KMS-11 (cell line): Measurements from ENCODE around the gene DYRK1A.

Experiments
- H2AFZ ChIP-seq: fragments of 200-600 bp; sonication (generic); 2 replicates; pipeline ENCODE4 v1.6.1; 2016; ENCODE audit warnings: antibody characterized with exemption, mixed run types, low read depth
- H3K27ac ChIP-seq: fragments of 200-600 bp; sonication (generic); 2 replicates; pipeline ENCODE4 v1.6.1; 2016; ENCODE audit warnings: mild to moderate bottlenecking, mixed run types
- H3K27me3 ChIP-seq: fragments of 200-600 bp; sonication (generic); 2 replicates; pipeline ENCODE4 v1.6.1; 2017; ENCODE audit warnings: mild to moderate bottlenecking, low read depth, mixed run types, moderate library complexity; ENCODE audit not compliant: insufficient read depth
- H3K36me3 ChIP-seq: fragments of 200-600 bp; sonication (generic); 2 replicates; pipeline ENCODE4 v1.6.1; 2017; ENCODE audit warnings: mild to moderate bottlenecking, mixed run types; ENCODE audit not compliant: insufficient read depth
- H3K4me1 ChIP-seq: fragments of 200-600 bp; sonication (generic); 2 replicates; pipeline ENCODE4 v1.6.1; 2016; ENCODE audit warnings: mild to moderate bottlenecking, low read depth, mixed run types; ENCODE audit not compliant: poor library complexity, severe bottlenecking
- H3K4me2 ChIP-seq: fragments of 200-600 bp; sonication (generic); 2 replicates; pipeline ENCODE4 v1.7.0; 2016; ENCODE audit warnings: mild to moderate bottlenecking, mixed run types
- H3K4me3 ChIP-seq: fragments of 200-600 bp; sonication (generic); IDR thresholded peaks from 2 replicates; pipeline ENCODE4 v1.6.1; 2017; ENCODE audit warnings: low read depth, low read length, mixed read lengths; ENCODE audit not compliant: insufficient read depth
- H3K79me2 ChIP-seq: fragments of 200-600 bp; sonication (generic); 2 replicates; pipeline ENCODE4 v1.6.1; 2016; ENCODE audit warnings: low read depth, mixed run types; ENCODE audit not compliant: insufficient read depth
- H3K9ac ChIP-seq: fragments of 200-600 bp; sonication (generic); 2 replicates; pipeline ENCODE4 v1.6.1; 2016; ENCODE audit warnings: mild to moderate bottlenecking, mixed run types
- H4K20me1 ChIP-seq: fragments of 200-600 bp; sonication (generic); 2 replicates; pipeline ENCODE4 v1.6.1; 2016; ENCODE audit warnings: mild to moderate bottlenecking, mixed run types; ENCODE audit not compliant: insufficient read depth
- CTCF ChIP-seq: fragments of 200-600 bp; sonication (generic); conservative IDR thresholded peaks from 2 replicates; pipeline ENCODE4 v1.6.1; 2017; ENCODE audit warnings: low read depth, mild to moderate bottlenecking, antibody characterized with exemption, low read length, moderate library complexity, mixed read lengths

The DYRK1A gene

DNA sequence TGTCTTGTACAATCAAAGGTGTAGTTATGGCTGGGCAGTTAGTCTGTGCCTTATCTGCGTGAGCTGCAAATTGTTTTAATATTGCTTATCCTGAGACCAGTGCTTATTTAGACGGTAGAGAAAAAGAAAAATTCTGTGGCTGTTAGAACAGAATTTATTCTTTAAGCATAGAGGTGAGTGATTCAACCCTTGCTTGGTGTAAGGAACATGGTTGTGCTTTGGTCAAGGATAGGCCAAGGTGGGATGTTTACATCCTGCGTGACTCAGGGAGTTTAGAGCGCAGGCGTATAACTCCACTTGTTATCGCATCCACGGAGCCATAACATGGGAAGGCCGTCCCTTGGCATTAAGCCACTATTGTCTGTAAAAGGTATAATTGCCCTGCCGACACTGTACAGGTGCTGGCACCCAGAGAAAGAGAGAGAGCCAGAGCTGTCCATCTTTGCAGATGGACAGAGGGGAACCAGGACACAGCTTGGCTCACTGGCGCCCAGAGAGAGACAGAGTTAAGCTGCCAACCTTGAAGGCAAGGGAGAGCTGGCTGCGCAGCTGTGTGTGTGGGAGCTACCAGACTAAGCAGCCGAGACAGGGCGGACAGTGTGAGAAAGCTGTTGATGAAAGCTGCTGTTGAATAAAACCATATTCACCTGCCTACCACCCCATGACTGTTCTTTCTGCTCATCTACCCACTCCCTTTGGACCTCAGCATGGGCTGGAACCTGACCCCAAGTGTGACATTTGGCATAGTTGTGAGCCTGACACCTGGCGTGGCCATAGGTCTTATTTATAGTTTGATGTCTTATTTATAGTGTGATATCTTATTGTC, 200.4 kb downstream of the DYRK1A start:
- no peak for TF ChIP-seq CTCF
- H4K20me1 ChIP-seq: no peaks in the 10 kb centered on the region
- H2AFZ ChIP-seq: no peak overlapping the region
- no peak overlapping the region for H3K4me2 ChIP-seq
- H3K27ac ChIP-seq: no peak overlapping the region
- H3K4me1 ChIP-seq: peaks cover 26% of the 10 kb centered on the region
- H3K36me3 ChIP-seq: no peaks in the 10 kb centered on the region
- H3K4me3 ChIP-seq: no peak overlapping the region
- no peak overlapping the region for H3K9ac ChIP-seq
- H3K79me2 ChIP-seq: peaks cover 50% of the 10 kb centered on the region
- no peaks in the 10 kb centered on the region for H3K27me3 ChIP-seq

- no peak overlapping the region for H3K27ac ChIP-seq
- H3K4me3 ChIP-seq: no peak overlapping the region
- peaks cover 40% of the 10 kb centered on the region for H3K79me2 ChIP-seq
- H3K4me1 ChIP-seq: peaks cover 19% of the 10 kb centered on the region
- H4K20me1 ChIP-seq: no peaks in the 10 kb centered on the region
- no peak for TF ChIP-seq CTCF
- no peak overlapping the region for H3K4me2 ChIP-seq
- H3K27me3 ChIP-seq: no peaks in the 10 kb centered on the region
- H3K9ac ChIP-seq: no peak overlapping the region
- H3K36me3 ChIP-seq: no peaks in the 10 kb centered on the region
- no peak overlapping the region for H2AFZ ChIP-seq
Measured at GRCh38 chr21:37568415-37568814, 201.8 kb downstream of the DYRK1A start.

- Histone ChIP-seq H3K79me2 (peaks cover 37% of the 10 kb centered on the region), H3K4me3 (no peak overlapping the region), H3K36me3 (no peaks in the 10 kb centered on the region), H3K4me2 (no peak overlapping the region), H3K27me3 (no peaks in the 10 kb centered on the region), H3K27ac (no peak overlapping the region), H3K9ac (no peak overlapping the region), H2AFZ (no peak overlapping the region), H4K20me1 (no peaks in the 10 kb centered on the region), H3K4me1 (peaks cover 19% of the 10 kb centered on the region)
- no peak for TF ChIP-seq CTCF
Measured at GRCh38 chr21:37568916-37569315, 202.3 kb downstream of the DYRK1A start.

DNA sequence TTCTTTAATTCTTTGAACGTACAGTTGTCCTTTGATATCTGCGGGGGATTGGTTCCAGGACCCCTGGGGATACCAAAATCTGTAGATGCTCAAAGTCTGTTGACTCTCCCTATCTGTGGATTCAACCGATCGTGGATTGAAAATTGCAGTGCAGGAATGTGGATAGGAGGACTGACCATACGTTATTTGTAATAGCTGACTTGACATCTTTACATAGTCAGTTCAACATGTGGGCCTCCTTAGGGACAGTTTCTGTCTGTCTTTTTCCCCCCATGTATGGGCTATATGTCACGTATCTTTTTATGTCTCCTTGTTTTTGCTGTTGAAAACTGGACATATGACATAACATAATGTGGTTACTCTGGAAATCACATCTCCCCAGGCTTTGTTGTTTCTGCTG, 204.9 kb downstream of the DYRK1A start:
- H3K4me3 ChIP-seq: no peak overlapping the region
- H3K4me2 ChIP-seq: no peak overlapping the region
- H3K79me2 ChIP-seq: peaks cover 21% of the 10 kb centered on the region
- no peaks in the 10 kb centered on the region for H3K4me1 ChIP-seq
- no peak for TF ChIP-seq CTCF
- no peak overlapping the region for H3K9ac ChIP-seq
- H3K27ac ChIP-seq: no peak overlapping the region
- H2AFZ ChIP-seq: no peak overlapping the region
- no peaks in the 10 kb centered on the region for H4K20me1 ChIP-seq
- no peaks in the 10 kb centered on the region for H3K27me3 ChIP-seq
- H3K36me3 ChIP-seq: no peaks in the 10 kb centered on the region
